AG04450 (cell line): Measurements from ENCODE around the gene HES5. TPM values are rescaled to one million over a fixed set of nuclear protein-coding genes. Genes with fewer than 3 reads are reported as not detected.
A peak's percentile ranks its signal among the peaks of the same experiment; 100 is the strongest.

Experiments
- CTCF ChIA-PET: fragments of 300-600, 350-600 bp; formaldehyde crosslinking; extraction: SDS; loops from one replicate; lab custom pipeline; 2022; ENCODE audit warnings: antibody characterized with exemption, inconsistent platforms; lab: Charles Lee
- POLR2A ChIA-PET: fragments of 350-600 bp; formaldehyde crosslinking; extraction: SDS; loops from one replicate; lab custom pipeline; 2021; ENCODE audit warnings: antibody characterized with exemption, inconsistent platforms; lab: Yijun Ruan, JAX
- DNase-seq: peaks from one replicate; pipeline ENCODE4 v3.0.0-alpha.2; 2011; ENCODE audit warnings: low read depth, low spot score
- H3K27ac ChIP-seq: one replicate; pipeline ENCODE4 v1.5.1; 2012; ENCODE audit warnings: low read depth, low read length, control low read depth
- H3K27me3 ChIP-seq: one replicate; pipeline ENCODE4 v1.6.0; 2012; ENCODE audit warnings: low read length; ENCODE audit not compliant: control insufficient read depth, insufficient read depth
- H3K4me3 ChIP-seq: 2 replicates; pipeline ENCODE4 v1.5.1; 2011; ENCODE audit warnings: mild to moderate bottlenecking, low read depth, low read length, control low read depth
- H3K9me3 ChIP-seq: 2 replicates; pipeline ENCODE4 v1.5.1; 2012; ENCODE audit warnings: low read length; ENCODE audit not compliant: control insufficient read depth, insufficient read depth
- CTCF ChIP-seq: IDR thresholded peaks from 2 replicates; pipeline ENCODE4 v1.5.1; 2011; ENCODE audit warnings: low read depth, low read length, control low read depth, inconsistent platforms
- polyA plus RNA-seq: library from polyadenylated mRNA; depleted of rRNA; stranded (reverse); fragments of >200 nt; gene quantifications from 2 replicates; pipeline ENCODE4 v1.2.3, GENCODE V29; 2011

The HES5 gene
- polyA plus RNA-seq, 1 experiment = not detected

- ChIA-PET POLR2A (no interaction called here), CTCF (no interaction called here)
- no peak for DNase-seq
- H3K27me3 ChIP-seq = no peaks in the 10 kb centered on the region
- no peaks in the 10 kb centered on the region; the same call in 1 of the 2 replicates for H3K9me3 ChIP-seq
- no peak overlapping the region for H3K4me3 ChIP-seq
- TF ChIP-seq CTCF = 0 out of 2 replicates have a peak, but pooled peaks have one; percentile 11
- no peak overlapping the region for H3K27ac ChIP-seq
Observed at GRCh38 chr1:2514863-2515762, 14.9 kb downstream of the HES5 start.

GRCh38 chr1:2513939-2514652 is 16.0 kb downstream of the HES5 start:
- H3K27ac ChIP-seq = no peak overlapping the region
- no peaks in the 10 kb centered on the region; the same call in 1 of the 2 replicates for H3K9me3 ChIP-seq
- no peak overlapping the region for H3K4me3 ChIP-seq
- no peak for DNase-seq
- CTCF ChIA-PET = interaction anchor here (0.6 kb wide), 1 partner anchor 121 kb away, joined by 3 read pairs; no protein-coding TSS in a partner anchor
- POLR2A ChIA-PET = no interaction called here
- TF ChIP-seq CTCF = no peak
- H3K27me3 ChIP-seq = no peaks in the 10 kb centered on the region

- POLR2A ChIA-PET = no interaction called here
- DNase-seq = no peak
- no peak for TF ChIP-seq CTCF
- CTCF ChIA-PET = no interaction called here
- Histone ChIP-seq H3K9me3 (no peaks in the 10 kb centered on the region; the same call in 1 of the 2 replicates), H3K27me3 (no peaks in the 10 kb centered on the region), H3K4me3 (no peak overlapping the region), H3K27ac (no peak overlapping the region)
Observed at GRCh38 chr1:2512862-2513421, 17.1 kb downstream of the HES5 start.

- Histone ChIP-seq H3K4me3 (no peak overlapping the region), H3K9me3 (no peaks in the 10 kb centered on the region; the same call in 1 of the 2 replicates), H3K27ac (no peak overlapping the region), H3K27me3 (no peaks in the 10 kb centered on the region)
- no peak for DNase-seq
- TF ChIP-seq CTCF = no peak
- CTCF ChIA-PET = no interaction called here
- POLR2A ChIA-PET = no interaction called here
Observed at GRCh38 chr1:2510366-2511155, 19.5 kb downstream of the HES5 start.
